HepG2 (cell line): ENCODE measurements around the gene FKBP8. TPM values are rescaled to one million over a fixed set of nuclear protein-coding genes. Genes with fewer than 3 reads are reported as not detected.

Experiments
- ARNTL ChIP-seq: sonication (generic); formaldehyde crosslinking; IDR thresholded peaks from 2 replicates; pipeline ENCODE4 v1.4.0; 2020; ENCODE audit warnings: mild to moderate bottlenecking, missing genetic modification reagents
- CBX1 ChIP-seq: IDR thresholded peaks from one replicate; pipeline ENCODE4 v1.6.1; 2016; ENCODE audit warnings: antibody characterized with exemption, low read depth
- CCAR2 ChIP-seq: fragments of 200-400 bp; formaldehyde crosslinking; optimal IDR thresholded peaks from 2 replicates; pipeline ENCODE3; 2018; ENCODE audit warnings: low read depth, mild to moderate bottlenecking, low read length, moderate library complexity
- DR1 ChIP-seq: sonication (generic); formaldehyde crosslinking; IDR thresholded peaks from 2 replicates; pipeline ENCODE4 v1.8.0; 2021; ENCODE audit warnings: mild to moderate bottlenecking, missing genetic modification reagents, inconsistent platforms
- HDAC1 ChIP-seq: sonication (generic); formaldehyde crosslinking; IDR thresholded peaks from 2 replicates; pipeline ENCODE4 v1.5.1; 2020; ENCODE audit warnings: mild to moderate bottlenecking, missing genetic modification reagents
- HNRNPUL1 ChIP-seq: fragments of 200-400 bp; formaldehyde crosslinking; IDR thresholded peaks from 2 replicates; pipeline ENCODE4 v1.6.1; 2017; ENCODE audit warnings: low read depth, mild to moderate bottlenecking, low read length, moderate library complexity
- KLF11 ChIP-seq: IDR thresholded peaks from 2 replicates; pipeline ENCODE4 v1.6.1; 2016; ENCODE audit warnings: missing compliant biosample characterization
- RFXAP ChIP-seq: sonication (generic); formaldehyde crosslinking; IDR thresholded peaks from 2 replicates; pipeline ENCODE4 v1.4.0; 2020; ENCODE audit warnings: missing genetic modification reagents, borderline replicate concordance
- RORA ChIP-seq: sonication (generic); formaldehyde crosslinking; IDR thresholded peaks from 2 replicates; pipeline ENCODE4 v1.5.0; 2020; ENCODE audit warnings: mild to moderate bottlenecking, missing genetic modification reagents, moderate library complexity
- SALL2 ChIP-seq: sonication (generic); formaldehyde crosslinking; IDR thresholded peaks from 2 replicates; pipeline ENCODE4 v1.8.1; 2023; ENCODE audit warnings: mild to moderate bottlenecking, missing genetic modification reagents, inconsistent platforms
- ZBTB3 ChIP-seq: sonication (generic); formaldehyde crosslinking; IDR thresholded peaks from 2 replicates; pipeline ENCODE4 v1.4.0; 2020; ENCODE audit warnings: low read depth, mild to moderate bottlenecking, moderate library complexity, missing genetic modification reagents, borderline replicate concordance
- ZEB1 ChIP-seq: IDR thresholded peaks from 2 replicates; pipeline ENCODE4 v1.6.1; 2012; ENCODE audit warnings: mild to moderate bottlenecking, low read depth, inconsistent platforms; ENCODE audit not compliant: insufficient replicate concordance
- ZFP41 ChIP-seq: sonication (generic); formaldehyde crosslinking; IDR thresholded peaks from 2 replicates; pipeline ENCODE4 v1.4.0; 2020; ENCODE audit warnings: mild to moderate bottlenecking, missing genetic modification reagents, borderline replicate concordance
- ZNF335 ChIP-seq: sonication (generic); formaldehyde crosslinking; IDR thresholded peaks from 2 replicates; pipeline ENCODE4 v1.4.0; 2020; ENCODE audit warnings: missing genetic modification reagents
- ZNF367 ChIP-seq: sonication (generic); formaldehyde crosslinking; IDR thresholded peaks from 2 replicates; pipeline ENCODE4 v1.4.0; 2020; ENCODE audit warnings: missing genetic modification reagents, borderline replicate concordance
- ZNF451 ChIP-seq: sonication (generic); formaldehyde crosslinking; IDR thresholded peaks from 2 replicates; pipeline ENCODE4 v1.5.0; 2020; ENCODE audit warnings: mild to moderate bottlenecking, missing genetic modification reagents
- ZNF619 ChIP-seq: sonication (generic); formaldehyde crosslinking; IDR thresholded peaks from 2 replicates; pipeline ENCODE4 v1.4.0; 2020; ENCODE audit warnings: mild to moderate bottlenecking, missing genetic modification reagents
- ZNF841 ChIP-seq: sonication (generic); formaldehyde crosslinking; IDR thresholded peaks from 2 replicates; pipeline ENCODE4 v1.8.1; 2023; ENCODE audit warnings: missing genetic modification reagents, borderline replicate concordance
- polyA plus RNA-seq, 8 experiments: library from polyadenylated mRNA; depleted of rRNA in 3 of 8; stranded (reverse) in 7 of 8; unstranded in 1 of 8; fragments of >200 nt; fragmentation: Illumina TruSeq in 4 of 8; extraction: Trizol in 4 of 8; gene quantifications; 2 replicates each; pipeline versions ENCODE4 v1.2.1 to v1.2.3, GENCODE V29; 2011 to 2016; ENCODE audit warnings: low read depth in 4 of 8, missing spikeins in 1 of 8, mixed read lengths in 1 of 8; ENCODE audit not compliant: insufficient read depth in 1 of 8
- total RNA-seq, 5 experiments: library from RNA; depleted of rRNA; stranded (reverse); fragments of >200 nt; fragmentation: Illumina TruSeq; extraction: Trizol; gene quantifications; 2 replicates each; pipeline ENCODE4 v1.2.3, GENCODE V29; 2016; ENCODE audit warnings: low read depth in 1 of 5
- TF ChIP-seq, protein P1 (sequence below): conservative IDR thresholded peaks from 2 replicates; pipeline ENCODE4 v1.6.1; 2018; ENCODE audit warnings: missing genetic modification reagents
- TF ChIP-seq, protein P2 (sequence below): sonication (generic); formaldehyde crosslinking; IDR thresholded peaks from 2 replicates; pipeline ENCODE4 v1.4.0; 2020; ENCODE audit warnings: mild to moderate bottlenecking, low read depth, missing genetic modification reagents
- TF ChIP-seq, protein P3 (sequence below): IDR thresholded peaks from 2 replicates; pipeline ENCODE4 v1.6.1; 2016; ENCODE audit warnings: low read depth, control low read depth
- TF ChIP-seq, protein P4 (sequence below): sonication (generic); formaldehyde crosslinking; IDR thresholded peaks from 2 replicates; pipeline ENCODE4 v1.4.0; 2020; ENCODE audit warnings: missing genetic modification reagents
- TF ChIP-seq, protein P5 (sequence below): sonication (generic); formaldehyde crosslinking; IDR thresholded peaks from 2 replicates; pipeline ENCODE4 v1.5.0; 2020; ENCODE audit warnings: missing genetic modification reagents

The FKBP8 gene
- total and polyA plus RNA-seq, 2 of the 13 experiments (the other 11 are each of a cell fraction or from before 2014, with no cell fraction given) = 81.7 to 93.9 TPM

DNA sequence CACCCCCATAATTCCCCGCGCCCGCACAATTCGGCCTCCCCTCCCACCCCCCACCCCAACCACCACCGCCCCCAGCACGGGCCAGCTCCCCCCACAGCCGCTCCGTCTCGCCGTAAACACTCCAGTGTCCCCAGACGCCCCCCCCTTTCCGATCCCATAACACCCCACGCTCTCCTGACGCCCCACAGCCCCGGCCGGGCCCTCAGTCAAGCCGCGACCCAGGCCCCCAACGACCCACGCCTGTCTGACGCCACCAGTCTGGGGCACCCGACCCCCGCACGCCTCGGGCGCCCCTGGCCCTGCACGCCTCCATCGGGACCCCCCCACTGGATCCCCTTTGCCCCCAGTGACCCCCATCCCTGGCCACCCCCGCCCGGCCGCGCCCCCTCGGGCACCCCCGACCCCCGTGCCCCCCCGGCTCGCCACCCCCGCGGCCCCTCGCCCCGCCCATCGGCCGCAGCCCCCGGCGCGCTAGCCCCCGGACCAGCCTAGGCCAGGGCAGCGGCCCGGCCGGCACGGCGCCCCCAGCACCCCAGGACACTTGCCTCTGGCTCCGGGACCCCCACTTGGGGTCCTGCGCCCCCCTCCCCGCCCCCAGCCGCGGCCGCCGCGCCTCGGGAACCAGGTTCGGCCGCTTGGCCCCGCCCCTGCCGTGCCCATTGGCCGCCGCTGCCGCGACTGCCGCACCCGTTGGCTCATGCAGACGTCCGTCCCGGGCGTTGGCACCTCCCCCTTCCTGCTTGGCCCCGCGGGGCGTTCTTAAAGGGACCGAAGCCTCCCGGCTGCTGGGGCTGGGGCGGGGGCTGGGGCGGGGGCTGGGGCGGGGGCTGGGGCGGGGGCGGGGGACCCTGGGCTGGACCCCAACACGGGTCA is at the start of gene FKBP8 (continued):
- TF ChIP-seq, protein P1, sequence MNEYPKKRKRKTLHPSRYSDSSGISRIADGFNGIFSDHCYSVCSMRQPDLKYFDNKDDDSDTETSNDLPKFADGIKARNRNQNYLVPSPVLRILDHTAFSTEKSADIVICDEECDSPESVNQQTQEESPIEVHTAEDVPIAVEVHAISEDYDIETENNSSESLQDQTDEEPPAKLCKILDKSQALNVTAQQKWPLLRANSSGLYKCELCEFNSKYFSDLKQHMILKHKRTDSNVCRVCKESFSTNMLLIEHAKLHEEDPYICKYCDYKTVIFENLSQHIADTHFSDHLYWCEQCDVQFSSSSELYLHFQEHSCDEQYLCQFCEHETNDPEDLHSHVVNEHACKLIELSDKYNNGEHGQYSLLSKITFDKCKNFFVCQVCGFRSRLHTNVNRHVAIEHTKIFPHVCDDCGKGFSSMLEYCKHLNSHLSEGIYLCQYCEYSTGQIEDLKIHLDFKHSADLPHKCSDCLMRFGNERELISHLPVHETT = no peak
- TF ChIP-seq ZBTB3 (CRISPR knock-in tag) (no peak), CBX1 (peak; percentile 22), SALL2 (CRISPR knock-in tag) (no peak), CCAR2 (no peak), ZFP41 (CRISPR knock-in tag) (no peak), ZNF841 (no peak), RFXAP (CRISPR knock-in tag) (no peak), RORA (CRISPR knock-in tag) (no peak), HNRNPUL1 (no peak), HDAC1 (CRISPR knock-in tag) (0 out of 2 replicates have a peak, but pooled peaks have one; percentile 20), ZNF367 (CRISPR knock-in tag) (no peak), KLF11 (CRISPR knock-in tag) (no peak), ZEB1 (no peak), ZNF451 (CRISPR knock-in tag) (no peak), ARNTL (CRISPR knock-in tag) (no peak), ZNF619 (CRISPR knock-in tag) (no peak), DR1 (CRISPR knock-in tag) (no peak), ZNF335 (CRISPR knock-in tag) (no peak)
- TF ChIP-seq, protein P2, sequence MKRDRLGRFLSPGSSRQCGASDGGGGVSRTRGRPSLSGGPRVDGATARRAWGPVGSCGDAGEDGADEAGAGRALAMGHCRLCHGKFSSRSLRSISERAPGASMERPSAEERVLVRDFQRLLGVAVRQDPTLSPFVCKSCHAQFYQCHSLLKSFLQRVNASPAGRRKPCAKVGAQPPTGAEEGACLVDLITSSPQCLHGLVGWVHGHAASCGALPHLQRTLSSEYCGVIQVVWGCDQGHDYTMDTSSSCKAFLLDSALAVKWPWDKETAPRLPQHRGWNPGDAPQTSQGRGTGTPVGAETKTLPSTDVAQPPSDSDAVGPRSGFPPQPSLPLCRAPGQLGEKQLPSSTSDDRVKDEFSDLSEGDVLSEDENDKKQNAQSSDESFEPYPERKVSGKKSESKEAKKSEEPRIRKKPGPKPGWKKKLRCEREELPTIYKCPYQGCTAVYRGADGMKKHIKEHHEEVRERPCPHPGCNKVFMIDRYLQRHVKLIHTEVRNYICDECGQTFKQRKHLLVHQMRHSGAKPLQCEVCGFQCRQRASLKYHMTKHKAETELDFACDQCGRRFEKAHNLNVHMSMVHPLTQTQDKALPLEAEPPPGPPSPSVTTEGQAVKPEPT (CRISPR knock-in tag) = no peak
- TF ChIP-seq, protein P3, sequence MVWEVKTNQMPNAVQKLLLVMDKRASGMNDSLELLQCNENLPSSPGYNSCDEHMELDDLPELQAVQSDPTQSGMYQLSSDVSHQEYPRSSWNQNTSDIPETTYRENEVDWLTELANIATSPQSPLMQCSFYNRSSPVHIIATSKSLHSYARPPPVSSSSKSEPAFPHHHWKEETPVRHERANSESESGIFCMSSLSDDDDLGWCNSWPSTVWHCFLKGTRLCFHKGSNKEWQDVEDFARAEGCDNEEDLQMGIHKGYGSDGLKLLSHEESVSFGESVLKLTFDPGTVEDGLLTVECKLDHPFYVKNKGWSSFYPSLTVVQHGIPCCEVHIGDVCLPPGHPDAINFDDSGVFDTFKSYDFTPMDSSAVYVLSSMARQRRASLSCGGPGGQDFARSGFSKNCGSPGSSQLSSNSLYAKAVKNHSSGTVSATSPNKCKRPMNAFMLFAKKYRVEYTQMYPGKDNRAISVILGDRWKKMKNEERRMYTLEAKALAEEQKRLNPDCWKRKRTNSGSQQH (CRISPR knock-in tag) = no peak
- TF ChIP-seq, protein P4, sequence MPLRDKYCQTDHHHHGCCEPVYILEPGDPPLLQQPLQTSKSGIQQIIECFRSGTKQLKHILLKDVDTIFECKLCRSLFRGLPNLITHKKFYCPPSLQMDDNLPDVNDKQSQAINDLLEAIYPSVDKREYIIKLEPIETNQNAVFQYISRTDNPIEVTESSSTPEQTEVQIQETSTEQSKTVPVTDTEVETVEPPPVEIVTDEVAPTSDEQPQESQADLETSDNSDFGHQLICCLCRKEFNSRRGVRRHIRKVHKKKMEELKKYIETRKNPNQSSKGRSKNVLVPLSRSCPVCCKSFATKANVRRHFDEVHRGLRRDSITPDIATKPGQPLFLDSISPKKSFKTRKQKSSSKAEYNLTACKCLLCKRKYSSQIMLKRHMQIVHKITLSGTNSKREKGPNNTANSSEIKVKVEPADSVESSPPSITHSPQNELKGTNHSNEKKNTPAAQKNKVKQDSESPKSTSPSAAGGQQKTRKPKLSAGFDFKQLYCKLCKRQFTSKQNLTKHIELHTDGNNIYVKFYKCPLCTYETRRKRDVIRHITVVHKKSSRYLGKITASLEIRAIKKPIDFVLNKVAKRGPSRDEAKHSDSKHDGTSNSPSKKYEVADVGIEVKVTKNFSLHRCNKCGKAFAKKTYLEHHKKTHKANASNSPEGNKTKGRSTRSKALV = no peak
- TF ChIP-seq, protein P5, sequence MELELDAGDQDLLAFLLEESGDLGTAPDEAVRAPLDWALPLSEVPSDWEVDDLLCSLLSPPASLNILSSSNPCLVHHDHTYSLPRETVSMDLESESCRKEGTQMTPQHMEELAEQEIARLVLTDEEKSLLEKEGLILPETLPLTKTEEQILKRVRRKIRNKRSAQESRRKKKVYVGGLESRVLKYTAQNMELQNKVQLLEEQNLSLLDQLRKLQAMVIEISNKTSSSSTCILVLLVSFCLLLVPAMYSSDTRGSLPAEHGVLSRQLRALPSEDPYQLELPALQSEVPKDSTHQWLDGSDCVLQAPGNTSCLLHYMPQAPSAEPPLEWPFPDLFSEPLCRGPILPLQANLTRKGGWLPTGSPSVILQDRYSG = no peak
